Astrocyte of the cerebellum (primary cell): ENCODE data around the gene PTEN.
"Not testable (repeated sequence)": the region's sequence is repeated elsewhere in the genome, so short reads cannot be mapped to it uniquely, and the experiment has no call there.

Experiments used
- DNase-seq: peaks from one replicate; pipeline ENCODE4 v3.0.0-alpha.2; 2011; ENCODE audit warnings: low read depth
- H3K4me3 ChIP-seq: 2 replicates; pipeline ENCODE4 v1.5.1; 2011; ENCODE audit warnings: mild to moderate bottlenecking, low read depth, low read length, moderate library complexity
- in situ Hi-C: cut with HindIII; loops from 2 replicates; pipeline ENCODE4 v1.10.0; 2017; ENCODE audit warnings: low sequenced_read_pairs
- TF ChIP-seq, protein P1 (sequence below): IDR thresholded peaks from 2 replicates; pipeline ENCODE4 v1.5.1; 2012; ENCODE audit warnings: low read length, low read depth, moderate library complexity, mild to moderate bottlenecking; ENCODE audit errors: missing control alignments

PTEN gene

DNA sequence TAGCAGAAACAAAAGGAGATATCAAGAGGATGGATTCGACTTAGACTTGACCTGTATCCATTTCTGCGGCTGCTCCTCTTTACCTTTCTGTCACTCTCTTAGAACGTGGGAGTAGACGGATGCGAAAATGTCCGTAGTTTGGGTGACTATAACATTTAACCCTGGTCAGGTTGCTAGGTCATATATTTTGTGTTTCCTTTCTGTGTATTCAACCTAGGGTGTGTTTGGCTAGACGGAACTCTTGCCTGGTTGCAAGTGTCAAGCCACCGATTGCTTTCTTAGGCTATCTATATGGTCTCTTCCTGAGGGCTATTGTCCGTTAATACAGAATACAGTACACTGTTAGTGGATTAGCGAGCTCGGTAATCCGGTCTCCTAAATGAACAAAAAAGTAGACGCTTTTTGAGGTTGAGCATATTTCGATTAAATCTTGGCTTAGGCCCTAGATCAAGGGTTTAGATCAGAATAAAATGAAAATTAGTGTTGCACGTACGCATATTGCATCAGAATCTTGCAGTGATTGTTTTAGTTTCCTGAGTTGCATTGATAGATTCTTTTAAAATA, 1.2 kb downstream of the PTEN start:
- DNase-seq, result no peak
- H3K4me3 ChIP-seq, result peak overlapping the region; percentile 91
- in situ Hi-C loops, result loop anchor here (25.0 kb wide), 2 partner anchors 373 to 548 kb away; no protein-coding TSS in a partner anchor
- TF ChIP-seq, protein P1, sequence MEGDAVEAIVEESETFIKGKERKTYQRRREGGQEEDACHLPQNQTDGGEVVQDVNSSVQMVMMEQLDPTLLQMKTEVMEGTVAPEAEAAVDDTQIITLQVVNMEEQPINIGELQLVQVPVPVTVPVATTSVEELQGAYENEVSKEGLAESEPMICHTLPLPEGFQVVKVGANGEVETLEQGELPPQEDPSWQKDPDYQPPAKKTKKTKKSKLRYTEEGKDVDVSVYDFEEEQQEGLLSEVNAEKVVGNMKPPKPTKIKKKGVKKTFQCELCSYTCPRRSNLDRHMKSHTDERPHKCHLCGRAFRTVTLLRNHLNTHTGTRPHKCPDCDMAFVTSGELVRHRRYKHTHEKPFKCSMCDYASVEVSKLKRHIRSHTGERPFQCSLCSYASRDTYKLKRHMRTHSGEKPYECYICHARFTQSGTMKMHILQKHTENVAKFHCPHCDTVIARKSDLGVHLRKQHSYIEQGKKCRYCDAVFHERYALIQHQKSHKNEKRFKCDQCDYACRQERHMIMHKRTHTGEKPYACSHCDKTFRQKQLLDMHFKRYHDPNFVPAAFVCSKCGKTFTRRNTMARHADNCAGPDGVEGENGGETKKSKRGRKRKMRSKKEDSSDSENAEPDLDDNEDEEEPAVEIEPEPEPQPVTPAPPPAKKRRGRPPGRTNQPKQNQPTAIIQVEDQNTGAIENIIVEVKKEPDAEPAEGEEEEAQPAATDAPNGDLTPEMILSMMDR, result no peak

DNA sequence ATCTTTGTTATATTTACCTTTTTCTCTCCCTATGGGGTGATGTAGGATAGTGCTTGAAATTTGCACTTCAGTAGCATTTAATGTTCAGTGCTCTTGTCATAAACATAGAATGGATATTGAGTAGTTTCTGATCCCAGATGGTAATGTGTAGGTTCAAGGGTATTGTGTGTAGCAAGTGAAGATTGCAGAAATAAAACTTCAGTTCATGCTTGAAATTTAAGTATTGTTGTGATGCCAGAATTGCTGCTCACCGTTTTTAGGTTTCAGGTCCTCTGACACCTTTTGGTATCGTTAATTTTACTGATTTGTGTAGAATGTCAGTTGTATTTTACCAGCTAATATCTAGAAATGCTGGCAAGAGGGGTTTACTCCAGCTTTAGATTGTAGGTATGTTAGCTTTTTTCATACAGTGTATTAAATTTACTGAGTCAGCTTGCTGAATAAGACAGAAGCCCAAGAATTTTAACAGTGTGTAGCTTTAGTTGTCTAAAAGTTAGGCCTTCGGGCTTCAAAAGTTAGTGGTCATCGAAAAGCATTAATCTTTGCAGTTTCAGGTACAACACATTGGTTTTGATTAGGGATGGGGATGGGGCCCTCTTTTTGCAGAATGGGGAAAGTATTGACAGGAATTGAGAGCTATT, 1.9 kb downstream of the PTEN start:
- TF ChIP-seq, protein P1, result no peak
- peak overlapping the region; percentile 91 for H3K4me3 ChIP-seq
- in situ Hi-C loops, result loop anchor here (25.0 kb wide), 2 partner anchors 372 to 547 kb away; no protein-coding TSS in a partner anchor
- DNase-seq, result no peak

DNA sequence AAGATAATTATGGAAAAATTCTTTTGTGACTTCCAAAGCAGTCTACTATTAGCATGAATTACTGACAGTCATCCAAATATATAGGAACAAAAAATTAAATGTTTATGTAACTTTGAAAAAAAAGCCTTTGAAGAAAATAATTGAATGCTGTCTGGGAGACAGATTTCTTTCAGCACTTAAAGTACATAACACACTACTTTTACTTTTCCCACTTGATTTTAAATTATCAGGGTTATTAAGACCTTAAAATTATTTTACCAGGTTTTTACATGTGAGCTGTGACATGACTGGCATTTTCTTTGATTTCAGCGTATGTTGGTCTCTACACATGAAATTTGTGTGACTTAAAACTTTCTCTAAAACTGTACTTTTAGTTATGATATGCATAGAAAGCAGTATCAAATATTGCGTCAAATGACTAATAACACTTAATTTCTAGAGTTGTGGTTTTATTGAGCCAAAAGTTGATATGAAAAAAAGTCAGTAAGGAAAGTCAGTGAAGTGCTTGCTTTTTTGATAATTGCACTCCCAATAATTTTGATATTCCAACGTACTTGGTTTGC, 3.1 kb downstream of the PTEN start:
- in situ Hi-C loops, result loop anchor here (25.0 kb wide), 2 partner anchors 371 to 546 kb away; no protein-coding TSS in a partner anchor
- peak overlapping the region; percentile 91 for H3K4me3 ChIP-seq
- TF ChIP-seq, protein P1, result no peak
- DNase-seq, result no peak

DNA sequence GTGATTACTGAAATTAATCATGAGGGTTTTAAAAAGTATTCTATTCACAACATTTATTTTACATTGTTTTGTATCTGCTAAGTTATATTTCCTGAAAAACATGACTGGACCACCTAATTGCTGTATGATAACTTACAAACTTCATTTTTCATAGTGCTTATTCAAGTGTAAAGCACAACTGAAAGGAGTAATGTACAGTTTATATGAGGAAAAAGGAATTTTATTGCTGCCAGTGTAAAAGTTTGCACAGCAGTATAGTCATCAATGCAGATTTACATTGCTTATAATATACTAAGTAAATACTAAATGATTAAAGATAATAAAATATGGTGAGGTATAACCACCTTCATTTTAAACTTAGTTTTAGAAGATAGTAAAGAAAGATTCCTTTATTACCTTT, 4.0 kb downstream of the PTEN start:
- in situ Hi-C loops, result loop anchor here (25.0 kb wide), 2 partner anchors 370 to 545 kb away; no protein-coding TSS in a partner anchor
- H3K4me3 ChIP-seq, result peak overlapping the region; percentile 91
- DNase-seq, result no peak
- TF ChIP-seq, protein P1, result no peak

DNA sequence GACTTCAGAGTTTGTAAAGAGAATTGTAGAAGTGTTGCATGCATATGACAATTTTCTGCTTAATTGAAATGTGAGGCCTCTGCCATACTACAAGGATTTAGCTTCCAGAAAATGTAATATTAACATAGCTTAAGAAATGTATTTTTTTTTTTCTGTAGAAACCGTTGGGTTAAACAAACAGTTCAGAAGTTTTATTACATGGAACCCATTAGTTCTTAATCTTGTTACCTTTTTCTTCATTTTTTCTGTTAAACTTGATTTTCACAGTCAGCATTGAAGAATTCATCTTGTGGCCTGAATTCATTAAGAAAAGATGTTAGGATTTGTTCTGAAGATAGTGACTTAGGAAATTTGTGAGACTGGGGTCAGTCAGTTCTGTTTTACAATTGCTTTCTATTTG, 4.9 kb downstream of the PTEN start:
- no peak for DNase-seq
- H3K4me3 ChIP-seq, result peak overlapping the region; percentile 91
- in situ Hi-C loops, result loop anchor here (25.0 kb wide), 2 partner anchors 369 to 544 kb away; no protein-coding TSS in a partner anchor
- TF ChIP-seq, protein P1, result no peak

DNA sequence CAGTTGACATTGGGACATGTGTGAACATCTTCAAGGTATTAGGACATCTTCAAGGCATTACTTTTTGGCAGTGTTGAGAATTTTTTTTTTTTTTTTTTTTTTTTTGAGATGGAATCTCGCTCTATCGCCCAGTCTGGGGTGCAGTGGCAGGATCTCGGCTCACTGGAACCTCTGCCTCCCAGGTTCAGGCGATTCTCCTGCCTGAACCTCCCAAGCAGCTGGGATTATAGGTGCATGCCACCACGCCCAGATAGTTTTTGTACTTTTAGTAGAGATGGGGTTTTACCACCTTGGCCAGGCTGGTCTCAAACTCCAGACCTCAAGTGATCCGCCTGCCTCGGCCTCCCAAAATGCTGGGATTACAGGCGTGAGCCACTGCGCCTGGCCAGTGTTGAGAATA, 5.7 kb downstream of the PTEN start:
- in situ Hi-C loops, result loop anchor here (25.0 kb wide), 2 partner anchors 368 to 543 kb away; no protein-coding TSS in a partner anchor
- H3K4me3 ChIP-seq, DNase-seq: not testable (repeated sequence)
